GM21717 (cell line): ENCODE results near the gene APOA4.
"Not testable (repeated sequence)": the region's sequence is repeated elsewhere in the genome, so short reads cannot be mapped to it uniquely, and the experiment has no call there.

Experiments
- ATAC-seq: cut with Tn5 transposase; IDR thresholded peaks from one replicate; pipeline ENCODE4 v1.9.1; 2021; ENCODE audit warnings: mild to moderate bottlenecking, moderate library complexity; ENCODE audit not compliant: unreplicated experiment

The APOA4 gene

DNA sequence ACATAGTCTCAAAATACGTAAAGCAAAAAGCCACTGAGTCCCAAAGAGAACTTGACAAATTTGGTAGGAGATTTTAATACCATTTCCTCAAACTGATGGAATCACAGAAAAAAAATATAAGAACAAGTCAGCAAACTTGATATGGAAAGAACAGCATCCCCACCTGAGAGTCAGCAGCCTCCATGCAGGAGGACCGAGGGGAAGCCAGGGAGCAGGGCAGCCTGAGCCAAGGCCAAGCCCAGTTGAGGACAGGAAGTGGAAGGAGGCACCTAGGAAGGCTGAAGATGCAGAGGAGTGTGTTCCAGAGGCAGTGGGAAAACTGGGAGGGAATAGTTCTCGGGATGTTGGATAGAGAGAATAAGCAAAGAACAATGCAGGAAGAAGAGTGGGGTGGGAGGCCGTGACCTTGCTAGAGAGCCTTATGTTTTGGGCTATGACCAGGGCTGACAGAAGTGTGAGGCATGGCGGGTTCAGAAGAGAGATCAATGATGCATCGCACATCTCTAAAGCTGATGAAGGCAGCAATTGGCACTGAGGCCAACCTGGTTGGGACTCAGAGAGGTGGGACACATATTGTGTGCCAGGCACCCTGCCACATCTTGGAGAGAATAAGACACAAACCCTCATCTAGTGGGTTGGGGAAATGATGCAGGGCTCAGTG, 15.4 kb downstream of the APOA4 start:
- no peak for ATAC-seq

DNA sequence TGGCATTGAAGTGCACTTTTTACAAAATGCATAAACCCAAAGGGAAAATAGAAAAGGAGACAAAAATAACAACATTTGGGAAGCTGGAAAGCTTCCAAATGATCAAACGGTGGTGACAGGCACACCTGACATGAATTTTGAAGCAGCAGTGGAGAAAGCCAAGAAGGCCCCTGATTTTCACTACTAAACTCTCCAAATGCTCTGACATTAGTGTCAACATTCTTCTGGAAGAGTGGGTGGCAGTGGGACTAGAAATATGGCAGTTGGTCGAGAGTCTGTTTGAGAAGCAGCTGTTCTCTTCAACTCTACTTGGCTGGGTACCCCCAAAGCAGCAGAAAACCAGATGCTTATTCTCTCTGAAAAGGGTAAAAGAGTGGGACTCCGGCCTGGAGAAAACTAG, 19.1 kb downstream of the APOA4 start:
- no peak for ATAC-seq

DNA sequence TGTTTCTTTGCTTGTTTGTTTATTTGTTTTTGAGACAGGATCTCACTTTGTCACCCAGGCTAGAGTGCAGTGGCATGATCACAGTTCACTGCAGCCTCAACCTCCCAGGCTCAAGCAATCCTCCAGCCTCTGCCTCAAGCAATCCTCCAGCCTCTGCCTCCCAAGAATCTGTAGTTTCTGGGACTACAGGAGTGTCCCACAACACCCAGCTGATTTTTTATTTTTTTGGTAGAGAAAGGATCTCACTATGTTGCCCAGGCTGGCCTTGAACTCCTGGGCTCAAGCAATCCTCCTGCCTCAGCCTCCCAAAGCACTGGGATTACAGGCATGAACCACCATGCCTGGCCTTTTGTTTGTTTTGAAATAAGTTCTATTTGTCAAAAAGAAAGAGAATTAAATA, 21.4 kb downstream of the APOA4 start:
- ATAC-seq = not testable (repeated sequence)

DNA sequence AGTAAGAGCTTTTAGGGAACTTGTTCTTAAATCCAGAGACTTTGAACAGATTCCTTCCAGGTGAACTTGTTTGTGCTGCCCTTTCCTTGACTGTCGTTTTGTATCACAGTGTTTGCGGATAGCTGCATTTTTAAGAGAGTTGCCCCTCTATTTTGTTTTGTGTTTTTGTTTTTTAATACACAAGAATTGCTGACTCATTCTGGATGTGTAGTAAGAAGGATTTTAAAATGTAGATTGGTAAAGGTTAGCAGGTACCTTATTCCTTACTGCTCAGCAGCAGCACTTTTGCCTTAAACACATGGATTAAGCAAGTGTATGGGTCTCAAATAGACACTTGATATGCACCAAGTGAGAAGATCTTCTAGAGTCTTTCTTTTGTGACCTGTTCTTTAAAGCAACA, 22.5 kb downstream of the APOA4 start:
- ATAC-seq = no peak

DNA sequence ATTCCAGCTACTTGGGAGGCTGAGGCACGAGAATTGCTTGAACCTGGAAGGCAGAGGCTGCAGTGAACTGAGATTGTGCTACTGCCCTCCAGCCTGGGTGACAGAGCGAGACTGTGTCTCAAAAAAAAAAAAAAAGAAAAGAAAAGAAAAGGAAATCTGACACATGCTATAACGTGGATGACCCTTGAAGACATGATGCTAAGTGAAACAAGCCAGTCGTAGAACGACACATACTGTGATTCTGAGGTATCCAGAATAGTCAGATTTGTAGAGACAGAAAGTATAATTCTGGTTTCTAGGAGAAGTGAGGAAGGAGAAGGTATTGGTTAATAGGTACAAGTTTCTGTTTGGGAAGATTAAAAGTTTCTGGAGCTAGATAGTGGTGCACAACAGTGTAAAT, 24.7 kb downstream of the APOA4 start:
- ATAC-seq = no peak

DNA sequence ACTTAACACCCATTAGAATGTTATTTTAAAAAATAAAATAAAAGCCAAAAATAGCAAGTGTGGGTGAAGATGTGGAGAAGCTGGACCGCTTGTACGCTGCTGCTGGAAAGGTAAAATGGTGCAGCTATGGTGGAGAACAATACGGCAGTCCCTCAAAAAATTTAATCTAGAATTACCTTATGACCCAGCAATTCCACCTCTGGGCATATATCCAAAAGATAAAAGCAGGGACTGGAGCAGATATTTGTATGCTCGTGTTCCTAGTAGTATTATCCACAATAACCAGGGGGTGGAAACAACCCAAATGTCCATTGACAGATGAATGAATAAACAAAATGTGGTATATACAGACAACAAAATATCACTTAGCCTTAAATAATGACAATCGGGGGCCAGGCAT, 25.3 kb downstream of the APOA4 start:
- ATAC-seq = no peak

DNA sequence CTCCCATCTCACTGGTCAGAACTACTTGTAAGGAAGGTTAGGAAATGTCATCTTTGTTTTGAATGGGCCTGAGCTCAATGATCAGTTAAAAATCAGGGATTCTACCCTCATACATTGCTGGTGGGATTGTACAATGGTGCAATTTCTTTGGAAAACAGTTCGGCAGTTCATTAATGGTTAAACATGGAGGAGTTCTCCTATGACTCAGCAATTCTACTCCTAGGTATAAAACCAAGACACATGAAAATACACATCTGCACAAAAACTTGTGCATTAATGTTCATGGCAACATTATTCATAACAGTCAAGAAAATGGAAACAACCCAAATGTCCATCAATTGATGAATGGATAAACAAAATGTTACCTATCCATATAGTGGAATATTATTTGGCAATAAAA, 26.6 kb downstream of the APOA4 start:
- ATAC-seq = no peak

DNA sequence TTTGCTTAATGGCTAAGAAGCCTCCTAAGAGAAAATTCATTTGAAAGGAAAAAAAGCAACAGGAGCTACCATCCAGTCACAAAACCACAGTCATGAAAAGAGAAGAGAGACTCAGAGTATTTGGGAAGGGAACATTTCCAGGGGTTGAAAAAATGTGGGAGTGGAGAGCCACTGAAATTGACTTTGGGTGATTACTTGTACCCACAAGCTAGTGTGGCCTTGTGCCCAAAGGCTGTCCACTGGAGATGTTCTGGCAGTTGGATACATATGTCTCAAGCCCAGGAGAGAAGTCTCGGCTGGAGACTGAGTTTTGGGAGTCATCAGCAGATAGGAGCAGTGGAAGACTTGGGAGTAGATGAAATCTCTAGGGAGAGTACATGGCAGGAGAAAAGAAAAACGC, 28.3 kb downstream of the APOA4 start:
- ATAC-seq = no peak

DNA sequence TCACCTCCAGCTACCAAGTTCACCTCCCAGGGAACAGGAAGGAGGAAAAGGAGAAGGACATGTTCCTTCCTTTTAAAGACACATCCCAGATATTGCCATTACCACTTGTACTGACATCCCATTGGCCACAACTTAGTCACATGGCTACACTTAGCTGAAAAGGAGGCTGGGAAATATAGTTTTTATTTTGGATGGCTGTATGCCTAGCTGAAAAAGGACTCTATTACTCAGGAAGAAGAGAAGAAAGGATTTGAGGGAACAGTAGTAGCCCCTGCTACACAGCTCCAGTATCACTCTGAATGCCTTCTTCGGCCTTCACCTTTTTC, 29.4 kb downstream of the APOA4 start:
- no peak for ATAC-seq

DNA sequence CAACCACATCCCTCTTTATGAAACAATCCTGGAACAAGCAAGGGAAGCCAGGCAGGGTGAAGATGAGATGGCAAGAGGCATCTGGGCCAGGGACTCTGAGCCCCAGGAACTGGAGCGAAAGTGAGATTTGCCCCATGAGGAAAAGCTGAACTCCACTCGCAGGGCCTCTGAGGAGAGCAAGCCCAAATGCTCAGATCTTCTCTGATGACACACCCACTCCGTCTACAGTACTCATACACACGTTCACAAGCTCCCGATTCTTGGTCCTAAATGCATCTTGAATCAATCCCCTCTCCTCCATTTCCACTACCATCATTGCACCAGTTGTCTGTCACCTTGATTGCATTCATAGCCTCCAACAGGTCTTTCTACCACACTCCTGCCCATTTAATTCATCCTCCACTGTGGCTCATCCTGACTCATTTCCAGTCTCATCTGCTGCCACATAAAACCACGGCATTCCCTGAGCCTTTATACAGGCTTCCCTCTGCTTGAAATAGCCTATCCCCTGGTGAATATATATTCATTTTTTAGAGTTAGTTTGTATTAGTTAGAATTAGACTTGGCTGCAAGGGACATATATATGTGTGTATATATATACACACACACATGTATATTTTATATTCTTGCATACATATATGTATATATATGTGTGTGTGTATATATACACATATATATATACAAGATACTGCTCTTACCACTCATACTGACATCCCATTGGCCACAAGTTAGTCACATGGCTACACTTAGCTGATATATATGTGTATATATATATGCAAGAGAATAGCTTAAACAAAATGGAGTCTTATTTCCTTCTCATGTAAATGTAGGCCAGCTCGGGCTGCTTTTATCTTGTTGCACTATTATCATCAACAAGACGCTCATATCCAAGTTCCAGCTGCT, 30.0 kb downstream of the APOA4 start:
- no peak for ATAC-seq

DNA sequence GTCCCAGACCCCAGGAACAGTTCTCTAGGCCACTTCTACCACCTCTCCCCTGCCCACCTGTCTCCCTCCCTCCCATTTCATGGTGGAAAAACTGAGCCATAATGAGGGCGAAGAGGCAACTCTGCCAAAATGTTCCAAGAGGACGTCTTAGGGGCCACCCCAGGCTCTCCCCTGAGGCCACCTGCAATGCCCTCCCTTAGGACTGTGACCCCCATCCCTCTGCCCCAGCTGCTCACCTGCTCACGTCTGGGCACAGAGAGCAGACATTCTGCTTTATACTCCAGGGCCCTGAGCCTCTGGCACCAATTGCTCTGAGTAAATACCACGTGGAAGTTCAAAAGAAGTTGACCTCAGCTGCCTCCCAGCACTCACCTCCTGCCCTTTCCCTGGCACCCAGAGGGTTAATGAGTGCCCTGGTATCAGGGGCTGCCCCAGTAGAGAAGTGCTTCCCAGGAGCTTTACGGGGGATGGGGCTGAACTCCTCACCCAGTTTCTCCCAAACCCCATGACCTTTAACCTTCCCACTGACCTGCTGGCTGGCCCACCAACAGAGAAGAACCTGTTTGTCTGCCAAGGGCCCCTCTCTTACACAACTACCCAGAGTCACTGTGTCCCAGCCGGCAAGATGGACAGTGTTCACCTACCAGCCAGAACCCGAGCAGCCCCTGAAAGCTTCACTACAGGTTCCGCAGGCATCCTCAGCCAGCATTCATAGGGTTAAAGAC, 30.8 kb downstream of the APOA4 start:
- no peak for ATAC-seq

DNA sequence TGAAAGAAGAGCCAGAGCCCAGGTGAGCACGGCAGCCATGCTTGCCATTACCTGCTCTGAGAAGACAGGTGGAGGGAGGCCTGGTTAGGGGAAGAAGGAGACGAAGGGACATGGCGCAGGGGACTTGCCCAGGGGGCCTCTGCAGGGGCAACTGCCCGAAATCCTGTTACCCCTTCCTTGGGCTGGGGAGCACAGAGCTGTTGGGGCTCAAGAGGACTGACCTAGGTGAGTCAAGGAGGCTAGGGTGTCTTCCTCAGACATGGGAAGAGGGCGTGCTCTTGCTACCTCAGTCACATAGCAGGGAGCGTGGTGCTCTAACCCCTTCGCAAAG, 31.3 kb downstream of the APOA4 start, which contains the start of gene APOA5:
TSS of gene APOA5 (minus strand) at position 67 of the 331 bp plus-strand sequence. CDS start at position 48, 19 bp downstream.
- ATAC-seq = no peak

DNA sequence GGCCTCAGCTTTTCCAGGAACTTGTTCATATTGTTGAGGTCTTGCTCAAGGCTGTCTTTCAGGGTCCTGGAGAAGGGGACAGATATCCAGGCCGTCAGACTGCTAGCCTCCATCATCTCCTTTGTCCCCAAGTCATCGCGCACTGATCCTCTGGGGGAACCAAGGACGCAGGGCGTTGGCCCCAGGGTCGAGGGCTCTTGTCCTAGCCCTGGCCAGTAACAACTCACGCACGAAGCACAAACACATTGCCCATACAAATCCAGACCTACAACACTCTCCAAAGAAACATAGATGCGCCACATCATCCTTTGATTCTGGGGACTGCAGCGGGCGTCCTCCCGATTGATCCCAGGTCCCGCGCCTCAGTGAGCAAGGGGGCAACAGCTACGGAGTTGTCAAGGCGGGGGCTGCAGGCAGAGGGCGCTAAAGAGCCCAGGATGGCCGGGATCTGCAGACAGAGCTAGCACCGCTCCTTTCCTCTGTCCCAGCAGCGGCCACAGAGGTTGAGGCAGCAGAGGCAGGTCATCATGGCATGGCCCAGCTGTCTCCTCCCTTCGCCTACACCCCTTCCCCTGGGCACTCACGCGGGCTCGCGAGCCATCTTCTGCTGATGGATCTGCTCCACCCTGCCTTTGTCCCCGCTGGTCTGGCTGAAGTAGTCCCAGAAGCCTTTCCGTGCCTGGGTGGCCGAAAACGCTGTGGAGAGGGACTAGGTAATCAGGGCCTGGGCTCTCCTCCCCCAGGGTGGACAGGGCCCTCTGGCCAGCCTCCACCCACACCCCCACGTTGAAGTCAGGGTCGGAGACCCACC, 31.9 kb downstream of the APOA4 start:
- no peak for ATAC-seq

DNA sequence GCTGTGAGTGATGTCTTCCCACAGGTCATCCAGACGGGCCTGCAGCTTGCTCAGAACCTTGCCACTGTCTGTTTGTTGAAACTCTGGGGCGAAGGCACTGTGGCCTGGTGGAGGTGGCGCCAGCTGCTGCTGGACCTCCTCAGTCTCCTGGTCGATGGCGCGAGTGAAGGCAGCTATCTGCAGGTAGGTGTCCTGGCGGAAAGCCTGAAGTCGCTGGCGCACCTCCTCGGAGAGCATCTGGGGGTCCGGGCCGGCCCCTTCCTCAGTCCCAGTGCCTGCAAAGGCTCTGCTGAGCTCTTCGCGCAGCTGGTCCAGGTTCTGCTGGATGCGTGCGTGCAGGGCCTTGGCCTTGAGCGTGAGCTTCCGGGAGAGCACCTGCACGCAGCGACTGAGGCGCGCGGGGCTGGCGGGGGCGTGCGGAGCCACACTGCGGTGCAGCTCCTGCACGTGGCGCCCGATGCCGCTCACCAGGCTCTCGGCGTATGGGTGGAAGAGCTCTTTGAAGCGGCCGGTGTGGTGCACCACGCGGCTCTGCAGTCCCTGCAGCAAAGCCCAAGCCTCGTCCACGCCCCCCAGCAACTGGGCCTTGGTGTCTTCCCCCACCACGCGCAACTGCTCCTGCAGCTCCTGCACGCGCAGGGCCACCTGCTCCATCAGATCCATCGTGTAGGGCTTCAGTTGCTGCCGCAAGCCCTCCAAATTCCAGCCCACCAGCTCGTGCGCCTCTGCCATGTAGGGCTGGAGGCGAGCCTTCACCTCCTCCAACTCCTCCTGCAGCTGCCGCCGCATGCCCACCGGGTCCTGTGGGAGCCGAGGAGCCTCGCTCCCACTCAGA, 32.7 kb downstream of the APOA4 start:
- ATAC-seq = no peak

DNA sequence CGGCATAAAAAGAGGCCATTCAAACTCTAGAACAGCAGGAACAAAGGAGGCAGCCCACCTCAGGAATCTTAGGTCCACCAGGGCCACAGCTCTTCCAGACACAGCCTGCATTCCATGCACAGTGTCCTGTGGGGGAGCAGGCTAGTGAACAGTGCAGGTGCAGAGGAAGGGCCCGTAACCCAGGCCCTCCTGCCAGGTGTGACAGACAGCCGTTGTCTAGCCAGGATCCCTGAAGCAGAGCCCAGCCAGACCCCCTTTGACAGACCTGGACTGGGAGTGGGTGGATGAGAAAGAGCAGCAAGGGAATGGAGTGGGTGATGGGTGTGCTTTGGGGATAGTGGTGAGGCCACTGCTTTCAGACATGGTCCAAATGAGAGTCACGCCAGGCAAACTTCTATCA, 34.1 kb downstream of the APOA4 start:
- no peak for ATAC-seq

DNA sequence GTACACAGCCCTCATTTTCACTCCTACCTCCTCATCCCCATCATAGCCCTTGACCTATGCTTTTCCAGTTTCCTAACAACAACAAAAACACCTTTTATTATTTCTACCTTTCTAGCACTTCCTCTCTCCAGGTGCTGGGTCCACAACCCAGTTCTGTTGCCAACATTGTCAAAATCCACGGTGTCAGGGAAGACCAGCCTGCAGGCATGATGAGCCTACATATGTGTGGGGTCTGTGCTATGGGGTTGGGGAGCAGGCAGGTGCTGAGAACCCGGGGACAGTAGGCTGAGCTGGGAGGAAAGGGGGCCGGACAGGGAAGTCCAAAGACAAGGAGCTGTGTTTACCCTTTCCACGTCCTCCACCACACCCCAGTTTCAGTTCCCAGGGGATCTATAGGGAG, 34.6 kb downstream of the APOA4 start:
- no peak for ATAC-seq

DNA sequence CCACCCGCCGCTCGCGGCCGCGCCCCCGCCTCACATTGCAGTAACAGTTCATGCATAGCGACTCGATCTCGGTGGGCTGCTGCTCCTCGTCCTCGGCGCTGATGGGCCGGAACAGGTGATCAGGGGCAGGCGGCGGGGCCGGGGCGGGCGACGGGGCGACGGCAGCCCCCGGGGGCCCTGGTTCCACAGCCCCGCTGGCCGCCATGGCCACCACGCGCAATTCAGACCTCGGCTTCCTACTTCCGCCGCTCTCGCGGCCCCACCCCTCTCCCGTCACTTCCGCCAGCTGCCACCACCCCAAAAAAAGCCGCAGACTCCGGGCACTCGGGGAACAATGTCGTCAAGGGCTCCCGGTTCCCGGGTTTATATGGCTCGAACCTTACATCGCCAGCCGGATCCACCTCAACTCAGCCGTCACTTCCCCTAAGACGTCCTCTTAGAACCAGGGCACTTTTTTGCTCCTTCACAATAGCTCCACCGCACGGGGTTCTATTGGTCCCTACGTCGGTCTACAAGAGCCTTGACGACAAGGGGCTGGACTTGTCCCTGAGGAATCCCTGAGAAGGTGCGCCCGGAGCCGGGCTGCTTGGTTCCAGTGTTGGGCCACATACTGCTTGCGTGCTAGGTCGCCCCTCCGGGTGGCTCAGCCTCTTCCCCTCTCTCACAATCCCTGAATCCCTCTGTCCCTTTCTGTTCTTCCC, 35.2 kb downstream of the APOA4 start, which contains the start of gene ZPR1:
TSS of gene ZPR1 (minus strand) at position 238 of the 701 bp plus-strand sequence. CDS start at position 205, 33 bp downstream.
- peak; percentile 81 for ATAC-seq

DNA sequence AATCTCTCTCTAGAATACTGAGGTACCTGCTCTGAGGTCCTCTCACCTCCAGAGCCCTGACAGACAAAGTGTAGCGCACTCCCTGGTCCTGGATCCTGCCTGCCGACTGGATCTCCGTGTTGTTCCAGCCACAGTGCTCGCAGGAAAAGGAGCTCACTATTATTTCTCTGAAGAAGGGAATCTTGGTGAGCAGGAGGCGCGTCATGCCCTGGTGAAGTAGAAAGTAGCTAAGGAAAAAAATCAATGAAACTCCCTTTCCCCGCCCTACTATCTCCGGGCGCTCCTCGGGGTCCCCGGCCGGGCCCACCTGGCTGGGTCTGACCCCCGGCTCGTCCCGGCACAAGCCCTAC, 35.7 kb downstream of the APOA4 start:
- no peak for ATAC-seq

DNA sequence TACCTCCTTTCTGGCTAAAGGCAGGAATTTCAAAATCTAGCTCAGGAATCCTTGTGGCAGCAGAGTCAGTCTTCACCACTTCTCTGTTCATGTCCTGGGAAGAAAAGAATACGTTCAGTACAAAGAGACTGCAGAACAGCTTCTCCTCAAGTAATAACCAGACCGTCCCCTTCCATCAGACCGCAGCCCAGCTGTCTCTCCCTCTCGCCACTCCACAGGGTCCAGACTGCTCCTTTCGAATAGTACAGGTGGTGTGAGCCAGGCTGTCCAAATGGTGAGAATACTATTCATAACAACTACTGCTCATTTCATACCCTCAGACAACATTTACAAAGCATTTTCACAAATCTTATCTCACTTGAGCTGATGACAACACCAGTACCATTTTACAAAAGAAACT, 36.1 kb downstream of the APOA4 start:
- ATAC-seq = no peak

DNA sequence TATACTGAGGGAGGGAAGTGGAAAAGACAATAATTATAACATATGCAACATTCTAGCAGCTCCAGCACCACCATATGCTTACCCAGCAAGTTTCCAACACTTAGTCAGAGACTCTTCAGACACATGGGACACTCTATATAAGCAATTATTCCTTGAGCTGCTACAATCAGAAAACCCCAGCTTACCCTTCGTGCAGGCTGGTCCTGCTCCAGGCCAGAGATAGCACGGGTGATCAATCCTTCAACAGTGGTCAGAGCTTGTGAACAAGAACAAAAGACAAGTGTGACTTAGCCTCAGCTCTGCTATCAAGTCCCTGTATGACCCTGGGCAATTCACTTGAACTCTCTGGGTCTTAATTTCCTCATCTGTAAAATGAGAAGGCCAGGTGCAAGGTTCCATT, 36.8 kb downstream of the APOA4 start:
- no peak for ATAC-seq
